Kidney (tissue), 14 donors: ENCODE results near the gene PCDHA4. TPM values are rescaled to one million over a fixed set of nuclear protein-coding genes. Genes with fewer than 3 reads are reported as not detected.
A peak's percentile ranks its signal among the peaks of the same experiment; 100 is the strongest.
"Not testable (repeated sequence)": the region's sequence is repeated elsewhere in the genome, so short reads cannot be mapped to it uniquely, and the experiment has no call there.

Experiments
- DNase-seq, 5 donors: peaks; one replicate each; pipeline ENCODE4 v3.0.0-alpha.2; 2013 to 2020
- FAIRE-seq: peaks from 2 replicates; lab custom pipeline; 2012; peaks lifted over from hg19 to GRCh38; lab: Jason Lieb, UNC
- H3K27ac ChIP-seq, 2 donors: one replicate each; pipeline ENCODE4 v1.7.0; 2013; ENCODE audit warnings: low read depth in 2 of 2, low read length in 2 of 2, inconsistent platforms in 1 of 2
- H3K27me3 ChIP-seq: one replicate; pipeline ENCODE4 v1.7.1; 2013; ENCODE audit warnings: low read length, inconsistent platforms; ENCODE audit not compliant: control insufficient read depth, insufficient read depth
- H3K36me3 ChIP-seq, 3 donors: one replicate each; pipeline versions ENCODE4 v1.7.0 to v1.7.1; 2013; ENCODE audit warnings: low read length in 3 of 3, control low read depth in 1 of 3, inconsistent platforms in 1 of 3; ENCODE audit not compliant: insufficient read depth in 3 of 3, control insufficient read depth in 2 of 3
- H3K4me1 ChIP-seq, 3 donors: one replicate each; pipeline versions ENCODE4 v1.7.0 to v1.7.1; 2013; ENCODE audit warnings: low read length in 3 of 3, inconsistent platforms in 1 of 3, low read depth in 1 of 3; ENCODE audit not compliant: control insufficient read depth in 2 of 3, insufficient read depth in 2 of 3
- H3K4me3 ChIP-seq, 3 donors: one replicate each; pipeline versions ENCODE4 v1.7.0 to v1.8.1; 2013; ENCODE audit warnings: low read length in 3 of 3, control low read depth in 1 of 3, inconsistent platforms in 1 of 3
- H3K9ac ChIP-seq, 3 donors: one replicate each; pipeline versions ENCODE4 v1.7.0 to v1.7.1; 2013; ENCODE audit warnings: low read length in 3 of 3, control low read depth in 1 of 3, inconsistent platforms in 1 of 3
- H3K9me3 ChIP-seq, 3 donors: one replicate each; pipeline versions ENCODE4 v1.7.0 to v1.7.1; 2013; ENCODE audit warnings: low read length in 3 of 3, control low read depth in 1 of 3, inconsistent platforms in 1 of 3; ENCODE audit not compliant: control insufficient read depth in 2 of 3, insufficient read depth in 1 of 3
- CTCF ChIP-seq: IDR thresholded peaks from 3 replicates; pipeline ENCODE4 v1.5.1; 2012; ENCODE audit warnings: mild to moderate bottlenecking, moderate library complexity, borderline replicate concordance; ENCODE audit not compliant: insufficient read depth; ENCODE audit errors: extremely low read depth
- intact Hi-C: fragments of 100-400 bp; cut with DNase I; formaldehyde crosslinking; loops from one replicate; pipeline ENCODE4 v1.11.1; 2022
- polyA plus RNA-seq: library from polyadenylated mRNA; stranded (reverse); fragments of 350-450 nt; fragmentation: Illumina TruSeq; extraction: RNeasy Lipid Tissue Mini Kit (QIAGEN cat#74804); gene quantifications from one replicate; pipeline ENCODE4 v1.2.3, GENCODE V29; 2014; ENCODE audit warnings: low read depth, low replicate concordance; ENCODE audit not compliant: insufficient read depth
- total RNA-seq: library from RNA; stranded (reverse); fragmentation: NEBNext Ultra II Directional; extraction: Animal tissue kit (Norgen Biotek cat#: 25700); gene quantifications from one replicate; pipeline ENCODE4 v1.2.1, GENCODE V29; 2021
- donor health status: control.
- donor health status: control.
- donor health status: control.
- donor health status: control.
- donor health status: control.
- donor health status: DM: yes; HTN: yes; CAD: no.
- donor health status: Normal renal cell carcinoma (clear cell type).

Gene PCDHA4
- total and polyA plus RNA-seq, 2 donors from 2014 or later = 1.1 to 4.1 TPM

- H3K36me3 ChIP-seq, H3K27me3 ChIP-seq, H3K4me1 ChIP-seq, intact Hi-C loops, H3K9ac ChIP-seq, FAIRE-seq, DNase-seq, H3K4me3 ChIP-seq, H3K27ac ChIP-seq: not testable (repeated sequence)
- H3K9me3 ChIP-seq = peaks cover 0 to 10% (median 0%) of the 10 kb centered on the region in 3 donors
These were observed 43.2 kb downstream of the PCDHA4 start for GRCh38 chr5:140849831-140850634.

- peaks cover 0 to 24% (median 9%) of the 10 kb centered on the region in 3 donors for H3K9me3 ChIP-seq
- H3K27ac ChIP-seq = no peak within 1 kb of the TSS
- no peaks in the 10 kb centered on the region for H3K27me3 ChIP-seq
- H3K9ac ChIP-seq = no peak within 1 kb of the TSS
- H3K4me3 ChIP-seq = peak within 1 kb of the TSS in 2 of 3 donors; percentile 53 to 58
- no peaks in the 10 kb centered on the region for H3K4me1 ChIP-seq
- DNase-seq (peak in 2 of 5 donors; percentile 2 to 24), FAIRE-seq (no peak)
- H3K36me3 ChIP-seq = no peaks in the 10 kb centered on the region
- intact Hi-C loops = no loop called here
- no peak for TF ChIP-seq CTCF
These were observed 49.2 kb downstream of the PCDHA4 start, which contains the start of gene PCDHA10 for GRCh38 chr5:140855772-140856674. Gene PCDHA10 (plus strand): TSS chr5:140855897. CDS start chr5:140856049, 152 bp downstream.

GRCh38 chr5:140857177-140857986 is 50.5 kb downstream of the PCDHA4 start:
- Histone ChIP-seq H3K4me3 (no peak overlapping the region), H3K36me3 (no peaks in the 10 kb centered on the region), H3K9ac (no peak overlapping the region), H3K27me3 (no peaks in the 10 kb centered on the region), H3K9me3 (peaks cover 0 to 35% (median 13%) of the 10 kb centered on the region in 3 donors), H3K27ac (no peak overlapping the region), H3K4me1 (no peaks in the 10 kb centered on the region)
- DNase-seq = peak in 1 of 5 donors; percentile 71
- intact Hi-C loops = no loop called here
- no peak for TF ChIP-seq CTCF
- no peak for FAIRE-seq
